ENCODE measurements around the gene RAB26. TPM values are rescaled to one million over a fixed set of nuclear protein-coding genes. Genes with fewer than 3 reads are reported as not detected.
"Not testable (repeated sequence)": the region's sequence is repeated elsewhere in the genome, so short reads cannot be mapped to it uniquely, and the experiment has no call there.

RAB26 gene
- total and polyA plus RNA-seq, 2 donors (not counting 1 experiment from before 2014, with no cell fraction given): 0.43 to 2.0 TPM

- peaks cover 42% of the 10 kb centered on the region for H3K79me2 ChIP-seq (ENCODE audit: control insufficient read depth, insufficient read depth, low read length)
- H3K27ac ChIP-seq (ENCODE audit: insufficient read depth, low read length); H3K27me3 ChIP-seq (ENCODE audit: control insufficient read depth, insufficient read depth, low read length); H3K9ac ChIP-seq (ENCODE audit: insufficient read depth, low read length); H3K9me3 ChIP-seq (ENCODE audit: control insufficient read depth, insufficient read depth, low read depth, low read length); H2AFZ ChIP-seq (ENCODE audit: low read length); H4K20me1 ChIP-seq (ENCODE audit: control insufficient read depth, extremely low read depth, insufficient read depth, low read length); H3K36me3 ChIP-seq (ENCODE audit: control insufficient read depth, insufficient read depth, low read length): not testable (repeated sequence)
- peak overlapping the region in 1 of 4 experiments; percentile 19 for H3K4me3 ChIP-seq (replicated peaks in 1 of 4; ENCODE audit: control extremely low read depth in 1 of 4, insufficient read depth in 1 of 4, low read depth in 3 of 4, low read length in 4 of 4)
- DNase-seq (ENCODE audit: low read depth in 2 of 2): peak; percentile 44 to 63
- H3K4me2 ChIP-seq (ENCODE audit: extremely low read depth, insufficient read depth, low read length): peak overlapping the region; percentile 3
- TF ChIP-seq, protein P1, sequence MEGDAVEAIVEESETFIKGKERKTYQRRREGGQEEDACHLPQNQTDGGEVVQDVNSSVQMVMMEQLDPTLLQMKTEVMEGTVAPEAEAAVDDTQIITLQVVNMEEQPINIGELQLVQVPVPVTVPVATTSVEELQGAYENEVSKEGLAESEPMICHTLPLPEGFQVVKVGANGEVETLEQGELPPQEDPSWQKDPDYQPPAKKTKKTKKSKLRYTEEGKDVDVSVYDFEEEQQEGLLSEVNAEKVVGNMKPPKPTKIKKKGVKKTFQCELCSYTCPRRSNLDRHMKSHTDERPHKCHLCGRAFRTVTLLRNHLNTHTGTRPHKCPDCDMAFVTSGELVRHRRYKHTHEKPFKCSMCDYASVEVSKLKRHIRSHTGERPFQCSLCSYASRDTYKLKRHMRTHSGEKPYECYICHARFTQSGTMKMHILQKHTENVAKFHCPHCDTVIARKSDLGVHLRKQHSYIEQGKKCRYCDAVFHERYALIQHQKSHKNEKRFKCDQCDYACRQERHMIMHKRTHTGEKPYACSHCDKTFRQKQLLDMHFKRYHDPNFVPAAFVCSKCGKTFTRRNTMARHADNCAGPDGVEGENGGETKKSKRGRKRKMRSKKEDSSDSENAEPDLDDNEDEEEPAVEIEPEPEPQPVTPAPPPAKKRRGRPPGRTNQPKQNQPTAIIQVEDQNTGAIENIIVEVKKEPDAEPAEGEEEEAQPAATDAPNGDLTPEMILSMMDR (conservative IDR thresholded peaks at IDR 0.05 in 1 of 2, IDR thresholded peaks at IDR 0.05 in 1 of 2; ENCODE audit: low read depth in 1 of 2, low read length in 2 of 2): peak; percentile 39 to 41
- H3K4me1 ChIP-seq (ENCODE audit: control insufficient read depth, extremely low read depth, insufficient read depth, low read length): peaks cover 18% of the 10 kb centered on the region
Observed at GRCh38 chr16:2121325-2121724, 27.1 kb upstream of the RAB26 start.

- Histone ChIP-seq H3K79me2 (ENCODE audit: control insufficient read depth, insufficient read depth, low read length) (peaks cover 47% of the 10 kb centered on the region), H2AFZ (ENCODE audit: low read length) (no peak overlapping the region), H3K4me1 (ENCODE audit: control insufficient read depth, extremely low read depth, insufficient read depth, low read length) (peaks cover 22% of the 10 kb centered on the region), H3K9ac (ENCODE audit: insufficient read depth, low read length) (no peak overlapping the region), H4K20me1 (ENCODE audit: control insufficient read depth, extremely low read depth, insufficient read depth, low read length) (no peaks in the 10 kb centered on the region), H3K4me2 (ENCODE audit: extremely low read depth, insufficient read depth, low read length) (no peak overlapping the region), H3K9me3 (ENCODE audit: control insufficient read depth, insufficient read depth, low read depth, low read length) (no peaks in the 10 kb centered on the region), H3K36me3 (ENCODE audit: control insufficient read depth, insufficient read depth, low read length) (no peaks in the 10 kb centered on the region), H3K27me3 (ENCODE audit: control insufficient read depth, insufficient read depth, low read length) (no peaks in the 10 kb centered on the region), H3K27ac (ENCODE audit: insufficient read depth, low read length) (no peak overlapping the region), H3K4me3 (replicated peaks in 1 of 4; ENCODE audit: control extremely low read depth in 1 of 4, insufficient read depth in 1 of 4, low read depth in 3 of 4, low read length in 4 of 4) (peak overlapping the region in 1 of 4 experiments; percentile 19)
- DNase-seq (ENCODE audit: low read depth in 2 of 2): no peak
- TF ChIP-seq, protein P1 (conservative IDR thresholded peaks at IDR 0.05 in 1 of 2, IDR thresholded peaks at IDR 0.05 in 1 of 2; ENCODE audit: low read depth in 1 of 2, low read length in 2 of 2): no peak
- no peak for TF ChIP-seq EZH2 (IDR thresholded peaks at IDR 0.05; ENCODE audit: low read length, missing control alignments)
Observed at GRCh38 chr16:2121853-2122252, 26.6 kb upstream of the RAB26 start.

DNA sequence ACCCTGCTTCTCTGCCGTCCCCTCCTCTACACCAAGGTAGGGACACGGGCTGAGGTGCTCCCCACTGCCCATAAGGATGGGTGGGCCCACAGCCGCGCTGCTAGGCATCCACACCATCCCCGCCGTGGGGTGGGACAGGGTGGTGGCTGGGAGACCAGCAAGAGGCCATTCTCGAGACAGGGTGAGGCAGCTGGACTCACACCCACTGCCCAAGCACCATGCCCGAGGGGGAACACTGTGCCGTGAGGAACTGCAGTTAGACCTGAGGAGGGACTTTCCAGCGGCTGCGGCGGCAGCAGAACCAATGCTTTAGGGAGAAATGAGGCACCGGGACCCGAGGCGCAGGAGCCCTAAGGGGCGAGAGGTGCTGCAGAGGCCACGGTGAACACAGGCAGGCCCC is 26.0 kb upstream of the RAB26 start:
- Histone ChIP-seq H3K36me3 (ENCODE audit: control insufficient read depth, insufficient read depth, low read length) (no peaks in the 10 kb centered on the region), H3K9me3 (ENCODE audit: control insufficient read depth, insufficient read depth, low read depth, low read length) (no peaks in the 10 kb centered on the region), H3K4me1 (ENCODE audit: control insufficient read depth, extremely low read depth, insufficient read depth, low read length) (peaks cover 25% of the 10 kb centered on the region), H2AFZ (ENCODE audit: low read length) (no peak overlapping the region), H3K4me2 (ENCODE audit: extremely low read depth, insufficient read depth, low read length) (peak overlapping the region; percentile 35), H3K79me2 (ENCODE audit: control insufficient read depth, insufficient read depth, low read length) (peaks cover 52% of the 10 kb centered on the region), H3K4me3 (replicated peaks in 1 of 4; ENCODE audit: control extremely low read depth in 1 of 4, insufficient read depth in 1 of 4, low read depth in 3 of 4, low read length in 4 of 4) (no peak overlapping the region), H3K9ac (ENCODE audit: insufficient read depth, low read length) (no peak overlapping the region), H4K20me1 (ENCODE audit: control insufficient read depth, extremely low read depth, insufficient read depth, low read length) (no peaks in the 10 kb centered on the region), H3K27me3 (ENCODE audit: control insufficient read depth, insufficient read depth, low read length) (no peaks in the 10 kb centered on the region), H3K27ac (ENCODE audit: insufficient read depth, low read length) (peak overlapping the region; percentile 38)
- DNase-seq (ENCODE audit: low read depth in 2 of 2): no peak
- no peak for TF ChIP-seq EZH2 (IDR thresholded peaks at IDR 0.05; ENCODE audit: low read length, missing control alignments)
- TF ChIP-seq, protein P1 (conservative IDR thresholded peaks at IDR 0.05 in 1 of 2, IDR thresholded peaks at IDR 0.05 in 1 of 2; ENCODE audit: low read depth in 1 of 2, low read length in 2 of 2): no peak

GRCh38 chr16:2122934-2123683 is 25.3 kb upstream of the RAB26 start:
- not testable (repeated sequence) for H3K4me2 ChIP-seq (ENCODE audit: extremely low read depth, insufficient read depth, low read length); H3K9ac ChIP-seq (ENCODE audit: insufficient read depth, low read length); H3K36me3 ChIP-seq (ENCODE audit: control insufficient read depth, insufficient read depth, low read length); DNase-seq (ENCODE audit: low read depth in 2 of 2); H4K20me1 ChIP-seq (ENCODE audit: control insufficient read depth, extremely low read depth, insufficient read depth, low read length); H2AFZ ChIP-seq (ENCODE audit: low read length); H3K27me3 ChIP-seq (ENCODE audit: control insufficient read depth, insufficient read depth, low read length); H3K4me3 ChIP-seq (replicated peaks in 1 of 4; ENCODE audit: control extremely low read depth in 1 of 4, insufficient read depth in 1 of 4, low read depth in 3 of 4, low read length in 4 of 4); H3K9me3 ChIP-seq (ENCODE audit: control insufficient read depth, insufficient read depth, low read depth, low read length)
- H3K4me1 ChIP-seq (ENCODE audit: control insufficient read depth, extremely low read depth, insufficient read depth, low read length): peaks cover 25% of the 10 kb centered on the region
- peaks cover 52% of the 10 kb centered on the region for H3K79me2 ChIP-seq (ENCODE audit: control insufficient read depth, insufficient read depth, low read length)
- H3K27ac ChIP-seq (ENCODE audit: insufficient read depth, low read length): peak overlapping the region; percentile 38
